ENCODE data around the gene MED13L.

Gene MED13L

GRCh38 chr12:115944392-115944742, 333.1 kb downstream of the MED13L start:
- DNase-seq (ENCODE audit: low read depth in 2 of 2): no peak

- DNase-seq (ENCODE audit: low read depth in 2 of 2): no peak
Measured at GRCh38 chr12:115943630-115944391, 333.7 kb downstream of the MED13L start.

- DNase-seq (ENCODE audit: low read depth in 2 of 2): no peak
Measured at GRCh38 chr12:115943310-115943629, 334.2 kb downstream of the MED13L start.

GRCh38 chr12:115942346-115942745, 335.1 kb downstream of the MED13L start:
- DNase-seq (ENCODE audit: low read depth in 2 of 2): no peak

GRCh38 chr12:115941362-115941761, 336.1 kb downstream of the MED13L start:
- no peak for DNase-seq (ENCODE audit: low read depth in 2 of 2)

GRCh38 chr12:115938794-115939377, 338.6 kb downstream of the MED13L start:
- DNase-seq (ENCODE audit: low read depth in 2 of 2): no peak

GRCh38 chr12:115936997-115937916, 340.2 kb downstream of the MED13L start:
- DNase-seq (ENCODE audit: low read depth in 2 of 2): no peak

GRCh38 chr12:115934877-115935276, 342.6 kb downstream of the MED13L start:
- DNase-seq (ENCODE audit: low read depth in 2 of 2): no peak

DNA sequence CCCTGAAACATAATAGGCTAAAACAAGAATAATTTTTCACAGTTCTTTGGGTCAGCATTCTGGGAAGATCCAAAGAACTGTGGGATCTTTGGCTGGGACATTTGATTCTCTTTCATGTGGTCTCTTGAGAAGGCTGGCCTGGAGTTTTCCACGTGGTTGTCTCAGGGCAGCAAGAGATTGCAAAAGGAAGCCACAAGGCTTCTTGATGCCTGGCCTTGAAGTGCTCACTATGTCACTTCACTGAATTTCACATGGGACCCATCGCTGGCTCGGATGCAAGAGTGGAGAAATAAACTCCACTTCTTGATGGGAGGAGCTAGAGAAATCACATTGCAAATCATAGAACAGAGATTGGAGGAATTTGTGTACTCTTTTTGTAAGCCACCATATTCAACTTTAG, 343.4 kb downstream of the MED13L start:
- no peak for DNase-seq (ENCODE audit: low read depth in 2 of 2)

GRCh38 chr12:115932066-115932465, 345.4 kb downstream of the MED13L start:
- no peak for DNase-seq (ENCODE audit: low read depth in 2 of 2)

GRCh38 chr12:115930336-115930735, 347.2 kb downstream of the MED13L start:
- DNase-seq (ENCODE audit: low read depth in 2 of 2): no peak

DNA sequence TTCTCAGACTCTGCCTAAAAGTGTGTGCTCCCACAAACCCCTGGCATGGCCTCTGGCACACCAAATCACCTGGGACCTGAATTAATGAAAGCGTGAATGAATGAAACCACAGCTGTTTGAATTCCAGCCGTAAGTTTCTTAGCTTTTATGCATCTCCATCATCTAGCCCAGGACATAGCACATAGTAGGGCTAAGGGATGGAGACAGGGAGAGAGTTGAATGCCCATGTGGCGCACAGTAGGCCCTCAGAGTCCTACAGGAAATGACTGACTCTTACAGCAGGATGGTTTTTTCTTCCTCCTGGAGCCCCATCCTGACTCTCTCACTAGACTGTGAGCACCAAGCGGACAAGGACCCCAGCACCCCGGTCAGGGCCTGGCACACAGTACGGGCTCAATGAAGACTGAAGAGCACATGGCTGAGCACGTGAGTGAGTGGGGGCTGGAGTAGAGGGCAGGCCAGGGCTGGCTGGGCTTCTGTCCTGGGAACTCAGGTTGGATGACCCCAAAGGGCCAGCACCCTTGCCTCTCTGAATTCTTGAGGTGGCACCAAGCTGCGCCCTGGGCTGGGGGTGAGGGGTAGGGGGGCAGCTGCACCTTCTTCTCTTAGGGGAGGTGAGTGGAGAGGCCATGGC, 351.3 kb downstream of the MED13L start:
- DNase-seq (ENCODE audit: low read depth in 2 of 2): no peak

- no peak for DNase-seq (ENCODE audit: low read depth in 2 of 2)
Measured at GRCh38 chr12:115923851-115924250, 353.6 kb downstream of the MED13L start.

- no peak for DNase-seq (ENCODE audit: low read depth in 2 of 2)
Measured at GRCh38 chr12:115922952-115923564, 354.4 kb downstream of the MED13L start.

DNA sequence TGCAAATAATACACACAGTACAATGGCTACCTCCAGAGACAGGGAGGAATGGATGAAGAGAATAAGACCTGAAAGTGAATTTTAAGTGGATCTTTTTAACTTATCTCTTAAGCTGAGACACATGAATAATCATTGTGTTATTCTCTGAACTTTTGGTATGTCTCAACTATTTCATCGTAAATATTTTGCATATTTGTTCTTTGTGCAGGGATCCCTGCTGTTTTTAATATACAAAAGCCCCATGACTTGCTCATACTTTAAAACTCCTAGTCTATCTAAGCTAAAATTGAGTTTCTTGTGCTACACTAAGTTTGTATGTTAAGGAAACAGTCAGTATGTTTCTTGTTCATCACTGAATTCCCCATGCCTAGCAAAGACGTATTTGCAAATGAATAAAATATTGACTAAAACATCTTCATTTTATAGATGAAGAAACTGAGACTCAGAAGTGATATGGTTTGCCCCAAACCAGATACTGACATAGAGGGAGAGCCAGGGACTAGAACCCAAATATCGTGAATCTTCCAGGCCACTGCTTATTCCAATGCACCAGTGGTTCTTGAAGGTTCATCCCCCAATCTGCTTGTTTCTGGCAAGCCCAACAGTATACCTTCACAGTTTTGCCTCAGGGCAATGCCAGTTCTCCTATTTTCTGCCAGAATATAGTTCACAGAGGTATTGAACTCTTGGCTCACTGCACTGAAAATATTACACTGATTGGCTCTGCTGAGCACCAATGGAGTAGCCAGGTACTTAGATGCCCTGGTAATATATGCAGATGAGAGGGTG, 356.9 kb downstream of the MED13L start:
- DNase-seq (ENCODE audit: low read depth in 2 of 2): no peak

DNA sequence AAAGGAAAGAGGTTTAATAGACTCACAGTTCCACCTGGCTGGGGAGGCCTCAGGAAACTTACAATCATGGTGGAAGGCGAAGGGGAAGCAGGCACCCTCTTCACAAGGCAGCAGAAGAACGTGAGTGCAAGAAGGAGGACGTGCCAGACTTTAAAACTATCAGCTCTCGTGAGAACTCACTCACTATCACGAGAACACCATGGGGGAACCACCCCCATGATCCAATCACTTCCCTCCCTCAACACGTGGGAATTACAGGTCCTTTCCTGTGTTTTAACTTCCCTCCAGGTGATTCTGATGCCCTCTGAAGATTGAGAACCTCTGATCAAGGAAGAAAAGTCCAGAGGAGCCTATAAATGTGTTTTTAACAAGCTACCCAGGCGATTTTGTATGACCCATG, 358.7 kb downstream of the MED13L start:
- no peak for DNase-seq (ENCODE audit: low read depth in 2 of 2)

DNA sequence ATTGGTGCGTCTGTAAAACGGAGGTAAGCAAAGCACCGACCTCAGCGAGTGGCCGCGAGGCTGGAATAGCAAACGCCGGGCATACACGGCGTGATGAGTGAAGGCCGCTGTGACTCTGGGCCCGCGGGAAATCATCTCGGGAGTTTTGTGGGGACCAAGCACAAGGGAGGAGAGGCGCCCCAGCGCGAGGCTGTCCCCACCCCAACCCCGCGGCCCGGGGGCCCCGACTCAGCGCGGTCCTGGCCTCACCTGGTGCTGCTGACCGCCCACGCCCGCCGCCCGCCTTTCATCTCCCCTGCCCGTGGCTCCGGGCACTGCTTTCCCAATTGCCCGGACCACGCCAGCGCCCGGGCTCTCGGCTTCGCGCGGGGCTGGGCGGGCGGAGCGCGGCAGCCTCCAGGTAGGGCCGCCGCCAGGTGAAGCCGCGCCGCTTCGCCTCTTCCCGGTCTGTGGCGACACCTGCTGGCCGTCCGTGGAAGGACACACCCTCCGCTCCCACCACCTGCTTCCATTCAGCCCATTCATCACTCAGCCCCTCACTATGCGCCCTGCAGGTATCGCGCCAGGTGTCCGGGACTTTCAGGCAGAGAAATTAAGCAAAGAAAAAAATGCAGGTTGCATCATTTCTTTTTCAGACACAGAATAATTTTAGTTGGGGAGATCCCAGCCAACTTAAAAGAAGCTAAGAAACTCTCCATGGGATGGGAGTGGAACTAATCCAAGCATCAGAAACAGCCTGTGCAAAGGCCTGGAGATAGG, 360.4 kb downstream of the MED13L start:
- peak; percentile 47 to 63 for DNase-seq (ENCODE audit: low read depth in 2 of 2)

DNA sequence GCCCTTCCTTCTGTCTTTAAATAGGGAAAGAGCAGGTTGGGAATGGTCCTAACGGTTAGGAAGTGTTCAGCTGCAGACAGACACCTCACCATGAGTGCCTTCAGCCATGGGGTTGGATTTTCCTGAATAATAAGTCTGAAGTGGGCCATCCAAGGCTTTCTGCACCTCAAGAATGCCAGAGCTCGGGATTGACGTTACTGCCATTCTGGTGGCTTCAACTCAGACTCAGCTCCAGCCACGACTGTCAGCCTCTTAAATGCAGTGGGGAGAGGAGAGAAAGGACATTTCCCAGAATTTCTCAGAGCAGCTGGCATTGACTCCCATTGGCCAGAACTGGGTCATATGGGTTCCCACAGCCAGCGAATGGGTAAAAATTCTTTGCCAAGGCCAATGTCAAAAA, 363.4 kb downstream of the MED13L start:
- DNase-seq (ENCODE audit: low read depth in 2 of 2): no peak

DNA sequence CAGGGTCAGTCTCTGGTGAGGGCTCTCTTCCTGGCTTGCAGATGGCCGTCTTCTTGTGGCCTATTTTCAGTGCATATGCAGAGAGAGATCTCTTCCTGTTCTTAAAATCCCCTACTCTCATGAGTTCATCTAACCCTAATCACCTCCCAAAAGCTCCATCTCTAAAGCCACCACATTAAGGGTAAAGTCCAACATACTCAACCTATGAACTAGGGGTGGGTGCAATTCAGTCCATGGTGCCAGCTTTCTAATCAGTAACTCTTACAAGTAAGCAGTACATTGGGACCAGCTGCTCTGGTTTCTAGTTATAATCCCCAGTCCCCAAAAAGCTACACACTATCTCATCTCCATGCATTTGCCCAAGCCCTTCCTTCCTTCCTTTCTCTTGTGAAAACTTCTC, 365.1 kb downstream of the MED13L start:
- no peak for DNase-seq (ENCODE audit: low read depth in 2 of 2)

DNA sequence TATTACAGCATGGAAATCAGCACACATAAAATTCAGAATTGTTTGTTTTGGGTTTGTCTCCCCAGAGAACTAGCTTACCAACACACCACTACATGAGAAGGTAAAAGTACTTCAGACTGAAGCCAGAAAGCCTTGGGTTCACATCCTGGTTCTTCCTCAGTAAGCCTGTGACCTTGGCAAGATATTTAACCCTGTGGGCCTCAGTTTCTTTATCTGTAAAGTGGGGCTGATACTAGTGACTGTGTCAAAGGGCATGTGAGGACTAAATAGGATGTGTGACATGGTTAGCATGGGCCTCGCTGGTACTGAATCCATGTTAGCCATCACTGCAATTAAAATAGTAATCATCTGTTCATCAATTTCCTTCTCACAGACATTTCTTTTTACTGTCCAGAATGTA, 366.1 kb downstream of the MED13L start:
- DNase-seq (ENCODE audit: low read depth in 2 of 2): no peak

All from stimulated activated CD8-positive, alpha-beta memory T cell treated with anti-CD3 and anti-CD28 coated beads, Interleukin-7, amount 100 ng/mL, for 1 hour (primary cell).